PC-9 (cell line): Measurements from ENCODE around the gene CCDC85A.

Source experiments
- EZH2 ChIP-seq: fragments of 200-600 bp; sonication (generic); IDR thresholded peaks from 2 replicates; pipeline ENCODE4 v1.8.0; 2017; ENCODE audit warnings: antibody characterized with exemption, low read depth
- TF ChIP-seq, protein P1 (sequence below): fragments of 200-600 bp; sonication (generic); conservative IDR thresholded peaks from 2 replicates; pipeline ENCODE4 v1.6.1; 2017; ENCODE audit warnings: mixed run types, antibody characterized with exemption, mild to moderate bottlenecking, moderate library complexity

DNA sequence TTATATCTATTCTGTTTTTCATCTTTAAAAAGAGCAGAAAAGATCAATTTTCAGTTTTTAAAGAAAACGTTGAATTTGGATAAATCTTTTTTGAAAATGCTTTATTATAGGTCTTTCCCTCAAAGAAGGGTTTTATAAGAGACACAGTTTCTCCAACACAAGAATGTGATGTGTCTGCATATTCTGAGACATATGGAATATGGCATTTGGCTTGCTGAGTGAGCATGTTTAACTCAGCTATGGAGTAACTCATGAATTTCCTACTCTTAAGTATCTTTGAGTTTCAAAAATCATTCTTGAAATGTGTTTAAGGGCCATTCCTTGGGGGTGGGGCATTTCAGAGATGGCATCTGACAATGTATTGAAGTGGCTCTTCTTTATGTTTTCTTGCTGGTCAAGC is 191.5 kb downstream of the CCDC85A start:
- TF ChIP-seq, protein P1, sequence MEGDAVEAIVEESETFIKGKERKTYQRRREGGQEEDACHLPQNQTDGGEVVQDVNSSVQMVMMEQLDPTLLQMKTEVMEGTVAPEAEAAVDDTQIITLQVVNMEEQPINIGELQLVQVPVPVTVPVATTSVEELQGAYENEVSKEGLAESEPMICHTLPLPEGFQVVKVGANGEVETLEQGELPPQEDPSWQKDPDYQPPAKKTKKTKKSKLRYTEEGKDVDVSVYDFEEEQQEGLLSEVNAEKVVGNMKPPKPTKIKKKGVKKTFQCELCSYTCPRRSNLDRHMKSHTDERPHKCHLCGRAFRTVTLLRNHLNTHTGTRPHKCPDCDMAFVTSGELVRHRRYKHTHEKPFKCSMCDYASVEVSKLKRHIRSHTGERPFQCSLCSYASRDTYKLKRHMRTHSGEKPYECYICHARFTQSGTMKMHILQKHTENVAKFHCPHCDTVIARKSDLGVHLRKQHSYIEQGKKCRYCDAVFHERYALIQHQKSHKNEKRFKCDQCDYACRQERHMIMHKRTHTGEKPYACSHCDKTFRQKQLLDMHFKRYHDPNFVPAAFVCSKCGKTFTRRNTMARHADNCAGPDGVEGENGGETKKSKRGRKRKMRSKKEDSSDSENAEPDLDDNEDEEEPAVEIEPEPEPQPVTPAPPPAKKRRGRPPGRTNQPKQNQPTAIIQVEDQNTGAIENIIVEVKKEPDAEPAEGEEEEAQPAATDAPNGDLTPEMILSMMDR, result no peak
- TF ChIP-seq EZH2, result no peak
